Astrocyte (in vitro differentiated cells and primary cell): ENCODE measurements around the gene ANO3.

Experiments
- EZH2 ChIP-seq: IDR thresholded peaks from 2 replicates; pipeline ENCODE4 v1.6.1; 2012; ENCODE audit warnings: mild to moderate bottlenecking, low read length, inconsistent platforms; ENCODE audit not compliant: insufficient read depth
- TF ChIP-seq, protein P1 (sequence below): IDR thresholded peaks from 2 replicates; pipeline ENCODE4 v1.5.1; 2011; ENCODE audit warnings: low read depth, mild to moderate bottlenecking, inconsistent platforms, low read length, moderate library complexity; ENCODE audit not compliant: insufficient read depth

DNA sequence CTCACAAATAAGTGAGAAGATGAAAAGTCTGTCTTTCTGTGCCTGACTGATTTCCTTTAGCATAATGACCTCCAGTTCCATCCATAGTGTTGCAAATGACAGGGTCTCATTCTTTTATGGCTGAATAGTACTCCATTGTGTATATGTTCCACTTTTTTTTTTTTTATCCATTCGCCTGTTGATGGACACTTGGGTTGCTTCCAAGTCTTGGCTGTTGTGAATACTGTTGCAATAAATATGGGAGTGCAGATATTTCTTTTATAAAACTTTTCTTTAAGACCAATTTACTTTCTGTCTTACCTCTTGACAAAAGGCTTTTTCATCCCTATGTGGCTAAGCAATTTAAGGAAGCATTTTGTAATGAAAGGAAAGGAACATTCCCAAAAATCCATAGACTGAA lies 135.6 kb downstream of the ANO3 start:
- TF ChIP-seq, protein P1, sequence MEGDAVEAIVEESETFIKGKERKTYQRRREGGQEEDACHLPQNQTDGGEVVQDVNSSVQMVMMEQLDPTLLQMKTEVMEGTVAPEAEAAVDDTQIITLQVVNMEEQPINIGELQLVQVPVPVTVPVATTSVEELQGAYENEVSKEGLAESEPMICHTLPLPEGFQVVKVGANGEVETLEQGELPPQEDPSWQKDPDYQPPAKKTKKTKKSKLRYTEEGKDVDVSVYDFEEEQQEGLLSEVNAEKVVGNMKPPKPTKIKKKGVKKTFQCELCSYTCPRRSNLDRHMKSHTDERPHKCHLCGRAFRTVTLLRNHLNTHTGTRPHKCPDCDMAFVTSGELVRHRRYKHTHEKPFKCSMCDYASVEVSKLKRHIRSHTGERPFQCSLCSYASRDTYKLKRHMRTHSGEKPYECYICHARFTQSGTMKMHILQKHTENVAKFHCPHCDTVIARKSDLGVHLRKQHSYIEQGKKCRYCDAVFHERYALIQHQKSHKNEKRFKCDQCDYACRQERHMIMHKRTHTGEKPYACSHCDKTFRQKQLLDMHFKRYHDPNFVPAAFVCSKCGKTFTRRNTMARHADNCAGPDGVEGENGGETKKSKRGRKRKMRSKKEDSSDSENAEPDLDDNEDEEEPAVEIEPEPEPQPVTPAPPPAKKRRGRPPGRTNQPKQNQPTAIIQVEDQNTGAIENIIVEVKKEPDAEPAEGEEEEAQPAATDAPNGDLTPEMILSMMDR, result no peak
- TF ChIP-seq EZH2, result no peak
